Measurements from ENCODE around the gene TAF3. TPM values are rescaled to one million over a fixed set of nuclear protein-coding genes. Genes with fewer than 3 reads are reported as not detected.

TAF3 gene
- total RNA-seq, 1 donor = 2.2 TPM

- H3K4me3 ChIP-seq (ENCODE audit: low read depth, low read length) = no peak overlapping the region
- DNase-seq (ENCODE audit: low read depth) = no peak
- TF ChIP-seq CTCF (IDR thresholded peaks at IDR 0.05; ENCODE audit: insufficient read depth, low read depth, low read length) = no peak
Observed at GRCh38 chr10:7813481-7813880, 4.8 kb upstream of the TAF3 start.

DNA sequence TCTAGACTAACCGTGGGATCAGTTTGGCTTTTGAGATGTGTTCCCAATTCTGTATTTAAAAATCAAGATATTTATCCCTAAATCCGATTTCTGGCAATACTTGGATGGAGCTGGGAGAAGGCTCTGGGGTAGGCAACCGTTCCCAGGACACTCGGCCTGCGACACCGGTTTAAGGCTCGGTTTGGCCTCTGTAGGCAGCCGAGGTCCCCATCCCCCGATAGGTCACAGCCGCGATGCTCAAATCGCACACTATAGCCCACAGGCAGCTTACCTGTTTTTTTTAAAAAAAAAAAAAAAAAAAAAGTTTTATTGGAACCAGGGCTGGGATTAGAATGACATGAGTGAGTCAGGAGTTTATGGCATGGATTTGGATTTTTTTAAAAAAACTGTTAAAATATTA, 729 bp upstream of the TAF3 start:
- peak overlapping the region; percentile 91 for H3K4me3 ChIP-seq (ENCODE audit: low read depth, low read length)
- no peak for DNase-seq (ENCODE audit: low read depth)
- TF ChIP-seq CTCF (IDR thresholded peaks at IDR 0.05; ENCODE audit: insufficient read depth, low read depth, low read length) = no peak

DNA sequence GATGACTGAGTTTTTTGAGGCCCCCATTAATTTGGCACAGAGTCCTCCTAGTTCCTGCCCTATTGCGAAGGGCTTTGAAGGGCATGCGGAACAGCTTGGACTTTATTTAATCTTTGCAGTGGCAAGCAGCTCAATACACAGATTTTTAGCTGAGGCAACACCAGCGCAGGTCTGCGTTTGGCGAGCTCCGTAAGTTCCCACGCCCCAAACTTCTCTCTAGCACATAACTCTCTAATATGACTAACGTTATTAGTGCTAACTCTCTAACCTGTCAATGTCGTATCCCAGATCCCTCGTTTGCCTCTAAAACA, 366 bp upstream of the TAF3 start:
- peak overlapping the region; percentile 91 for H3K4me3 ChIP-seq (ENCODE audit: low read depth, low read length)
- no peak for TF ChIP-seq CTCF (IDR thresholded peaks at IDR 0.05; ENCODE audit: insufficient read depth, low read depth, low read length)
- no peak for DNase-seq (ENCODE audit: low read depth)

DNA sequence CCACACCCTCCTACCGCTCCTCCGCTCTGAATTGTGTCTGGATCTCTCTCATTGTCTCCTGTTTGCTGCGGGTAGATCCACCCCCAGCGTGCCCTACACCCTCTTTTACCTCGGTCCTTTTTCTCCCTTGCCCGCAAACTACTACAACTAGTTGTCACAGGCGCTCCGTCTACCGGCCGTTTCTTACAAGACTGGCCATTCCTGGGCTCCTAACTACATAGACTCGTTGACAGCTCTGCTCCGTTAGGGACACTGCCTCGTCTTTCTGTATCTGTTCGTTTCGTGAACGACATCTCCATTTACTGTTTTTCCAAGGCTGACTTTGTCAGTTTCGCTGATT, 786 bp downstream of the TAF3 start:
- peak; percentile 44 for TF ChIP-seq CTCF (IDR thresholded peaks at IDR 0.05; ENCODE audit: insufficient read depth, low read depth, low read length)
- DNase-seq (ENCODE audit: low read depth) = peak; percentile 47
- peak overlapping the region; percentile 91 for H3K4me3 ChIP-seq (ENCODE audit: low read depth, low read length)

- no peak for DNase-seq (ENCODE audit: low read depth)
- no peak overlapping the region for H3K4me3 ChIP-seq (ENCODE audit: low read depth, low read length)
- TF ChIP-seq CTCF (IDR thresholded peaks at IDR 0.05; ENCODE audit: insufficient read depth, low read depth, low read length) = no peak
Observed at GRCh38 chr10:7824251-7824650, 5.9 kb downstream of the TAF3 start.

DNA sequence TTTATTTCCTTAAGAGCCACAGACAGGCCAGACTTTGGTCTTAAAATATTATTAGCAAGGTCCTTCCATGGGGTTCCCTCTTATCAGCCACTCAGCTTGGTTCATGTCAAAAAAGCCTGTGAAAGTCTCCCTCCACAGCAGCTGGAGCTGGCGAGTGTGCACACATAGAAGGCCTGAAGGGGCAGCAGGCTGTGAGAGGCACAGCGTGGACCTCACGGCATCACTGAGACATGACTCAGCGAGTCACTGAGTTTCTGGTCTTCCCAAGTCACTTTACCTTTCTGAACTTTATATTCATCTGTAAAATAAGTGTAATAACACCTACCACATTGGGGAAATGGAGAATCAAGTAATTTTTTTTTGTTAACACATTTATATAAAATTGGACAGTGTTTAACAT, 8.7 kb downstream of the TAF3 start:
- TF ChIP-seq CTCF (IDR thresholded peaks at IDR 0.05; ENCODE audit: insufficient read depth, low read depth, low read length) = peak; percentile 35
- DNase-seq (ENCODE audit: low read depth) = peak; percentile 34

GRCh38 chr10:7829289-7829834, 11.1 kb downstream of the TAF3 start:
- no peak for TF ChIP-seq CTCF (IDR thresholded peaks at IDR 0.05; ENCODE audit: insufficient read depth, low read depth, low read length)
- H3K4me3 ChIP-seq (ENCODE audit: low read depth, low read length) = no peak overlapping the region
- no peak for DNase-seq (ENCODE audit: low read depth)

More for the DNA sequence above, 8.7 kb downstream of the TAF3 start:
- H3K4me3 ChIP-seq (ENCODE audit: low read depth, low read length) = no peak overlapping the region

Measured in fibroblast of villous mesenchyme (primary cell).